HG03460 (cell line): Measurements from ENCODE around the gene ZNF10.

Experiments used
- ATAC-seq: cut with Tn5 transposase; IDR thresholded peaks from one replicate; pipeline ENCODE4 v1.9.1; 2021; ENCODE audit not compliant: unreplicated experiment

The ZNF10 gene

DNA sequence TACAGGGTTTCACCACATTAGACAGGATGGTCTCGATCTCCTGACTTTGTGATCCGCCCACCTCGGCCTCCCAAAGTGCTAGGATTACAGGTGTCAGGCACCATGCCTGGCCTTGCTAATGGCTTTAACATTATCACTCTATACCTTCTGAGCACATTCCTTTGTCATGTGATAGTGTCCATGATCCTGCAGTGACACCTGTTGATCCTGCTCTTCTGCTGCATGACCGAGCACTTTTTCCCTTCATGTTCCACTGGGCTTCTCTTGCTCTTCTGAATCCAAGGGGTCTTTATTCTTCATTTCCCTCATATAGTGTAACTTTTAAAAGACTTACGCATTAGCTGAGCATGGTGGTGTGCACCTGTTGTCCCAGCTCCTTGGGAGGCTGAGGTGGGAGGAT is 62.4 kb downstream of the ZNF10 start:
- no peak for ATAC-seq

DNA sequence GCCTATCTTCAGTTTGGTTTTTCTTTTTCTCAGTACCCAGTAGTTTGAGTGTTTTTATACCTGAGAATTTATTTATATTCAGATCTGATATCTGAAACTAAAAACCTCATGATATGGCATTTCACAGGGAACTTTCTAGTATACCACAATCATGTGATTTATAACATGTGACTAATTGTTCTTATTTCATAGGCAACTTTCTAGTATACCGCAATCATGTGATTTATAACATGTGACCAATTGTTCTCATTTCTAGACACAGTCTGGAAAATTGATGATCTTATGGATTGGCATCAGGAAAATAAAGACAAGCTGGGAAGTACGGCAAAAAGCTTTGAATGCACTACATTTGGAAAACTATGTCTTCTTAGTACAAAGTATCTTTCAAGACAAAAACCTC is 71.5 kb downstream of the ZNF10 start:
- ATAC-seq = no peak

DNA sequence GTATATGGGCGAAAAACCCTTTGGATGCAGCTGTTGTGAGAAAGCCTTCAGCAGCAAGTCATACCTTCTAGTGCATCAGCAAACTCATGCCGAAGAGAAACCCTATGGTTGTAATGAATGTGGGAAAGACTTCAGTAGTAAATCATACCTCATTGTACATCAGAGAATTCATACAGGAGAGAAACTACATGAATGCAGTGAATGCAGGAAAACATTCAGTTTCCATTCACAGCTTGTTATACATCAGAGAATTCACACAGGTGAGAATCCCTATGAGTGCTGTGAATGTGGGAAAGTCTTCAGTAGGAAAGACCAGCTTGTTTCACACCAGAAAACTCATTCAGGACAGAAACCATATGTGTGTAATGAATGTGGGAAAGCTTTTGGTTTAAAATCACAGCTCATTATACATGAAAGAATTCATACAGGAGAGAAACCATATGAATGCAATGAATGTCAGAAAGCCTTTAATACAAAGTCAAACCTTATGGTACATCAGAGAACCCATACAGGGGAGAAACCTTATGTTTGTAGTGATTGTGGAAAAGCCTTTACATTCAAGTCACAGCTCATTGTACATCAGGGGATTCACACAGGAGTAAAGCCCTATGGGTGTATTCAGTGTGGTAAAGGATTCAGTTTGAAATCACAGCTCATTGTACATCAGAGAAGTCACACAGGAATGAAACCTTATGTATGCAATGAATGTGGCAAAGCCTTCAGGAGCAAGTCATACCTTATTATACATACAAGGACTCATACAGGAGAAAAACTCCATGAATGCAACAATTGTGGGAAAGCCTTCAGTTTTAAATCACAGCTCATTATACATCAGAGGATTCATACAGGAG is 72.3 kb downstream of the ZNF10 start:
- ATAC-seq = no peak

DNA sequence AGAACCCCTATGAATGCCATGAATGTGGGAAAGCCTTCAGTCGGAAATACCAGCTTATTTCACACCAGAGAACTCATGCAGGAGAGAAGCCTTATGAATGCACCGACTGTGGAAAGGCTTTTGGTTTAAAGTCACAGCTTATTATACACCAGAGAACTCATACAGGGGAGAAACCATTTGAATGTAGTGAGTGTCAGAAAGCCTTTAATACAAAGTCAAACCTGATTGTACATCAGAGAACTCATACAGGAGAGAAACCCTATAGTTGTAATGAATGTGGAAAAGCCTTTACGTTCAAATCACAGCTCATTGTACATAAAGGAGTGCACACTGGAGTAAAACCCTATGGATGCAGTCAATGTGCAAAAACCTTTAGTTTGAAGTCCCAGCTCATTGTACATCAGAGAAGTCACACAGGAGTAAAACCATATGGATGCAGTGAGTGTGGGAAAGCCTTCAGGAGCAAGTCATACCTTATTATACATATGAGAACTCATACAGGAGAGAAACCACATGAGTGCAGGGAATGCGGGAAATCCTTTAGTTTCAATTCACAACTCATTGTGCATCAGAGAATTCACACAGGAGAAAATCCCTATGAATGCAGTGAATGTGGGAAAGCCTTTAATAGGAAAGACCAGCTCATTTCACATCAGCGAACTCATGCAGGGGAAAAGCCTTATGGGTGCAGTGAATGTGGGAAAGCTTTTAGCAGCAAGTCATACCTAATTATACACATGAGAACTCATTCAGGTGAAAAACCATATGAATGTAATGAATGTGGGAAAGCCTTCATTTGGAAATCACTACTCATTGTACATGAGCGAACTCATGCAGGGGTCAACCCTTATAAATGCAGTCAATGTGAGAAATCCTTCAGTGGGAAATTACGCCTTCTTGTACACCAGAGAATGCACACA is 73.2 kb downstream of the ZNF10 start:
- ATAC-seq = no peak

DNA sequence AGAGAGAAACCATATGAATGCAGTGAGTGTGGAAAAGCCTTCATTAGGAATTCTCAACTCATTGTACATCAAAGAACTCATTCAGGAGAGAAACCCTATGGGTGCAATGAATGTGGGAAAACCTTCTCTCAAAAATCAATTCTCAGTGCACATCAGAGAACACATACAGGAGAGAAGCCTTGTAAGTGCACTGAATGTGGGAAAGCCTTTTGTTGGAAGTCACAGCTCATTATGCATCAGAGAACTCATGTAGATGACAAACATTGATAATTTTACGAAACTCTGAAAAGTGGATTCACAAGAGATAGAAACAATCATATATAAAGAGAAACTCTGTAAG is 73.8 kb downstream of the ZNF10 start:
- no peak for ATAC-seq

DNA sequence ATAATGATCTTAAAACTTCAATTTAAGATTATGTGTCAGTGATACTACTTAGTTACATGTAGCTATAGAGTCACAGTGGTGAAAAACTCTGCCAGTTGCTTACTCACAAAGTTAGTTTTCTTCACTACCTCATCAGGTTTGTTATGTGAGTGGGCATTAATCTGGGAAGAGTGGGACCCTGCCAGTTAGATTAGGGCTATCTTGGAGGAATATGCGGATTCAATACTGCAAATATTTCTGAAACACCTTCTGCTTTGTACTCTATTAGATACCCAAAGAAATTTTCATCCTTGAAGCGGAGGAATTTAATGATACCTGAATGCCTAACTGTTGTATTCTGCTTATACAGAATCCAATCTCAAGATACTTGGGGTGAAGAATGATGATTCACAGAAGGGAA is 76.0 kb downstream of the ZNF10 start:
- no peak for ATAC-seq
